Placental pericyte (primary cell): ENCODE measurements around the gene EIF4E1B. TPM values are rescaled to one million over a fixed set of nuclear protein-coding genes. Genes with fewer than 3 reads are reported as not detected.

Source experiments
- small RNA-seq: library from RNA; depleted of rRNA; stranded (forward); fragments of <200 nt; gene quantifications from one replicate; pipeline ENCODE3, GENCODE V24; 2012; ENCODE audit warnings: low replicate concordance
- total RNA-seq: library from RNA; depleted of rRNA; stranded (reverse); fragments of >200 nt; gene quantifications from 2 replicates; pipeline ENCODE4 v1.2.3, GENCODE V29; 2012

The EIF4E1B gene, protein sequence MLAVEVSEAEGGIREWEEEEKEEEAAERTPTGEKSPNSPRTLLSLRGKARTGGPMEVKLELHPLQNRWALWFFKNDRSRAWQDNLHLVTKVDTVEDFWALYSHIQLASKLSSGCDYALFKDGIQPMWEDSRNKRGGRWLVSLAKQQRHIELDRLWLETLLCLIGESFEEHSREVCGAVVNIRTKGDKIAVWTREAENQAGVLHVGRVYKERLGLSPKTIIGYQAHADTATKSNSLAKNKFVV
- not detected in 2 replicates for total RNA-seq

DNA sequence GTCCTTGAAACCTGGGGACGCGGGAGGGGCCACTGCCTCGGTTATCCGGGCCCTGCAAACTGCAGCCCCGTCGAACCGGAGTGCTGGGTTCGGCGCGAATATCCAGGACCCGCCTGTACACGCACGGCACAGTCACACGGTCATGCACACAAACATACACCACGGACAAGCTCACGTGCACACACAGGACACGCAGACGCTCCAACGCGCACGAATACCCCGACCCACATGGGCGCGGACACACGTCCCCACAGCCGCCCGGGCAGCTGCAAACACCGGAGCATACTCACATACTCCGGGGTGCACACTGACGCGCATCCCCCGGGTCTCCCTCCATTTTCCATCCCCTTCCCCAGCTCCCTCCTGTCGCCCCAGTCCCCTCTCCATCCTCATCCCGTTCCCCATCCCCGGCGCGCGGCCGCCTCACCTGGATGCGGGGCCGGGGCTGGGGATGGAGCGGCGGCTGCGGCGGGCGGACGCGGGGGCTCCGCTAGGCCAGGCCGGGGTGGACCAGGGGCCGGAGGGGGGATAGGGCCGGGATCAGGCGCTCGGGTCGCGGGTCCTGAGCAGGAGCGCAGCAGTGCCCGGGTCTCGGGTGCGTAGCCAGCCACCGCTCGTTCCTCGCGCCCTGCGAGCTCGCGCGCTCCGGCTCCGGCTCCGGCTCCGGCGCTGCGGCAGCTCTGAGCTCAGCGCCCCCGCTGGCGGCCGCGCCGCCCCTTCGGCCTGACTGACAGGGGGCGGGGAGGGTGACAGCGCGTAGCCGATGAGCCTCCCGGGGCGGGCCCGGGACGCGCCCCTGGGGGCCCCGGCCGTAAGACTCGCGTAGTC, at the start of gene EIF4E1B, which contains the start of gene SNCB:
Gene EIF4E1B (plus strand): TSS at position 823 of the 828 bp plus-strand sequence. CDS start 12,113 bp downstream, outside the sequence.
Gene SNCB (minus strand): TSS at position 682 of the 828 bp plus-strand sequence. CDS start 880 bp downstream, outside the sequence.

DNA sequence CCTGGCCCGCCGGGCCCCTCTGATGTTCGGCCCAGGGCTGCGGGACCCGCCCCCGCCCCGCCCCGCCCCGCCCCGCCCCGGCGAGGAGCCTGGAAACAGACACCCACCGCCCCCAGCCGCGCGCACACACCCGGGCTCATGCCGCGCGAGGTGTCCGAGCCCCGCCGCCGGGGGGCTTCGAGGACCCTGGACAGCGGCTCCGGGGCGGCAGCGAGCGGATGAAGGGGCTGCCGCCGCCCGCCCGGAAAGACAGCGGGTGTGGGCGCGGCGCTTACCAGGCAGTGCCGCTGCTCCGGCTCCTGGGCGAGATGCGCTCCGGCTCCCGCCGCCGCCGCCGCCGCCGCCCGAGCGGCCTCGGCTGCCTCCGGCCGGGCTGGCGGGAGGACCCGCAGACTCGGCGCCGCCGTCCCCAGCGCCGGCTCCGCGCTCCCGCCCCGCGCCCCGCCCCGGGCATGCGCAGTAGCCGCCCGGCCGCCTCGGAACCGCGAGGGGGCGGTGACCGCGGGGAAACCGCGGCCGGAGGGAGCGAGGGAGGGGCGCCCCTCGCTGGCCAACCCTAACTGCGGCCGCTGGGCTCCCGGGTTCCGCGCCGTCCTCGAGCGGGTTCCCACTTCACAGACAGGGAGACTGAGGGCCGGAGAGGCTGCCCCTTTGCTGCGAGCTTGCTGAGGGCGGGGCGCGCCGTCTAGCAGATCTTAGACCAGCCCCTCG, 20.6 kb upstream of the EIF4E1B start, which contains the start of gene GPRIN1:
Gene GPRIN1 (minus strand): TSS at position 433 of the 711 bp plus-strand sequence. CDS start 10,322 bp downstream, outside the sequence.

DNA sequence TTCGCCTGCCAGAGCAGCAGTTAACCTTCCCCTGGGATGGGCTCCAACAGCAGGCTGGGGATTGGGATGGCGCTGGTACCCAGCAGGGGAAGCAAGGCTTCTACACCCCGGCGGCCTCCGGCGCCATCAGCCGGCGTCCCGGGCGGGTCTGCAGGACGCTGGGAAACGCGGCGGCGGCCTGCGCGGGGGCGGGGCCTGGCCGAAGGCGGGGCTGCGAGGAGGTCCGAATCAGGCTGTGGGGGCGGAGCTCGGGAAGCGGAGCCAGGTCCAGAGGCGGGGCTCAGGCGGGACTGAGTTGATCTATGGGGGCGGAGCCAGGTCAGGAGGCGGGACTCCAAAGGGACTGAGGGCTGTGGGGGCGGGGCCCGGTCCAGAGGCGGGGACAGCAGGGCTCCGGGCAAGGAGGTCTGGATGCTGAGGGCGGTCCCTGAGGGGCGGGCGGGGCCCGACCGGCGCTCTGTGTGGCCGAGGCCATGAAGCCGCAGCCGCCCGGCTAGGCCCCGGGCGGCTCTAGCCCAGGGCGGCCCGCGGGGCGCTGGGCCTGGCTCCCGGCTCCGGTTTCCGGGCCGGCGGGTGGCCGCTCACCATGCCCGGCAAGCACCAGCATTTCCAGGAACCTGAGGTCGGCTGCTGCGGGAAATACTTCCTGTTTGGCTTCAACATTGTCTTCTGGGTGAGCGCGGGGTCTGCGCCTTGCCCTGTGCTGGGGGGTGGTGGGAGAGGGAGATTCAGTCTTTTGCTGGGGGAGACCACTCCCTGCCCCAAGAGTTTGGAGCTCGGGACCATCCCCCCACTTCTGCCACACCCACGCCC, 16.8 kb downstream of the EIF4E1B start, which contains the start of gene TSPAN17:
Gene TSPAN17 (plus strand): TSS at position 455 of the 813 bp plus-strand sequence. CDS start 132 bp downstream, at position 587.

Small RNA genes lying within 50 kb of the gene (small RNA-seq; reads per million reads assigned to genes)
- gene MIR4281 = not detected

Other genes starting within 250 kb of the EIF4E1B start
- gene NOP16, start 242.1 kb upstream of the EIF4E1B start, total RNA-seq = 15.9 and 19.5 TPM in 2 replicates
- 29.6 and 39.8 TPM in 2 replicates for gene HIGD2A, start 241.9 kb upstream of the EIF4E1B start, total RNA-seq
- gene CLTB, start 214.1 kb upstream of the EIF4E1B start, total RNA-seq = 77.5 and 102 TPM in 2 replicates
- gene FAF2, start 182.3 kb upstream of the EIF4E1B start, total RNA-seq = 48.1 and 49.2 TPM in 2 replicates
- gene RNF44, start 93.3 kb upstream of the EIF4E1B start, total RNA-seq = 6.1 and 6.9 TPM in 2 replicates
- gene CDHR2, start 81.3 kb upstream of the EIF4E1B start, total RNA-seq = not detected in 2 replicates
- 1.8 and 11.9 TPM in 2 replicates for gene GPRIN1, start 20.5 kb upstream of the EIF4E1B start, total RNA-seq
- gene SNCB, start 141 bp upstream of the EIF4E1B start, total RNA-seq = 0.14 TPM in 1 of 2 replicates, not detected in the other
- 36.8 and 42.1 TPM in 2 replicates for gene TSPAN17, start 16.8 kb downstream of the EIF4E1B start, total RNA-seq
- under 0.01 TPM in 1 of 2 replicates, not detected in the other for gene UNC5A, start 179.9 kb downstream of the EIF4E1B start, total RNA-seq